H54 (cell line): Measurements from ENCODE around the gene HS1BP3.

Source experiments
- DNase-seq: peaks from one replicate; pipeline ENCODE4 v3.0.0; 2011; ENCODE audit warnings: low spot score, mixed read lengths; ENCODE audit not compliant: insufficient read length
- FAIRE-seq: peaks from 3 replicates; lab custom pipeline; 2011; peaks lifted over from hg19 to GRCh38; lab: Jason Lieb, UNC
- POLR2A ChIP-seq: IDR thresholded peaks from 2 replicates; pipeline ENCODE4 v1.6.1; 2011; ENCODE audit warnings: low read depth, mild to moderate bottlenecking, low read length

The HS1BP3 gene

GRCh38 chr2:20612925-20613916, 37.7 kb downstream of the HS1BP3 start:
- DNase-seq = no peak
- no peak for TF ChIP-seq POLR2A
- FAIRE-seq = no peak

GRCh38 chr2:20611844-20612356, 39.0 kb downstream of the HS1BP3 start:
- no peak for FAIRE-seq
- no peak for TF ChIP-seq POLR2A
- DNase-seq = no peak

- DNase-seq (no peak), FAIRE-seq (no peak)
These were observed 39.6 kb downstream of the HS1BP3 start for GRCh38 chr2:20611077-20611843.

GRCh38 chr2:20609995-20610357, 40.9 kb downstream of the HS1BP3 start:
- no peak for TF ChIP-seq POLR2A
- DNase-seq = no peak
- FAIRE-seq = no peak

More at GRCh38 chr2:20611077-20611843, 39.6 kb downstream of the HS1BP3 start:
- TF ChIP-seq POLR2A = no peak

DNA sequence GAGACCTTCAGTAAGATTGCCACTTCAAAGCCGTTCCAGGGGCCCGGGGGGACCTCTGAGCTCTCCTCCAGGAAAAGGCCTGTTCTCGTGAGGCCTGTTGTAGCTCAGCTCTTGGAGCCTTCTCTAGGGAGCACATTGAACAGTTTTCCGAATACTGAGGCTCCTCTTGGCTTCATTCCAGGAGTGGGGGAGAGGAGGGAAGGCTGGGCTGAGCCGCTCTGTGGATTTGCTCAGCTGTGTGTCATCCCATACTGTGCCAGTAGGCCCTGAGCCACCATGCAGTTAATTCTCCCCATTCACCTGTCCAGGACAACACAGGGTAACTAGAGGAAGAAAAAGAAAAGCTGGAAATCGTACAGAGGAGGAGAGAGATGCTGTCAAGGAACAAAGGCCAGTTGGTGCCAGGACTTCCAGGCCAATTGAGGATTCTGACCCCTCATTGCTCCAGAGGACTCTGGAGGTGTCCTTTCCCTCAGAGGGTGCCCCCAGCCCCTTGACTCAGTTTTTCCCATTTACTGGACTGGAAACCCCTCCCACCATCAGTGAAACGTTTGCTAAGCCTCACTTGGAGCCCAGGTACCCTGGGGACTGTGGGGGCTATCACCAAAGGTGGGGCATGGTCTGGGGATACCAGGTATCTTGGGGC, 41.4 kb downstream of the HS1BP3 start:
- DNase-seq = no peak
- no peak for FAIRE-seq
- no peak for TF ChIP-seq POLR2A

GRCh38 chr2:20608666-20609348, 42.1 kb downstream of the HS1BP3 start:
- FAIRE-seq = no peak
- TF ChIP-seq POLR2A = no peak
- DNase-seq = no peak

DNA sequence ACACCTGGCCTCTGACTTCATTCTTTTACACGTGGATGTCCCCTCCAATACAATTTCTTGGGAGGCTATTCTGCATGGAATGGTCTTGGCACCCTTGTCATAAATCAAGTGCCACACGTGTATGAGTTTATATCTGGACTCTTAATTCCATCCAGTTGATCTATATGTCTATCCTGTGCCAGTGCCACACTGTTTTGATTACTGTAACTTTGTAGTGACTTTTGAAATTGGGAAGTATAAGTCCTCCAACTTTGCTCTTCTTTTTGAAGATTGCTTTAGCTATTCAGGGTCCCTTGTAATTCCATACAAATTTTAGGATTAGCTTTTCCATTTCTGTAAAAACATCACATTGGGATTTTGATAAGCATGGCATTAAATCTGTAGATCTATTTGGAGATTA, 43.5 kb downstream of the HS1BP3 start:
- TF ChIP-seq POLR2A = no peak
- no peak for FAIRE-seq
- no peak for DNase-seq

GRCh38 chr2:20606198-20606597, 44.7 kb downstream of the HS1BP3 start:
- DNase-seq (no peak), FAIRE-seq (no peak)
- no peak for TF ChIP-seq POLR2A

GRCh38 chr2:20604951-20605381, 45.9 kb downstream of the HS1BP3 start:
- no peak for FAIRE-seq
- no peak for DNase-seq
- no peak for TF ChIP-seq POLR2A

- no peak for FAIRE-seq
These were observed 46.4 kb downstream of the HS1BP3 start for GRCh38 chr2:20604401-20604911.

DNA sequence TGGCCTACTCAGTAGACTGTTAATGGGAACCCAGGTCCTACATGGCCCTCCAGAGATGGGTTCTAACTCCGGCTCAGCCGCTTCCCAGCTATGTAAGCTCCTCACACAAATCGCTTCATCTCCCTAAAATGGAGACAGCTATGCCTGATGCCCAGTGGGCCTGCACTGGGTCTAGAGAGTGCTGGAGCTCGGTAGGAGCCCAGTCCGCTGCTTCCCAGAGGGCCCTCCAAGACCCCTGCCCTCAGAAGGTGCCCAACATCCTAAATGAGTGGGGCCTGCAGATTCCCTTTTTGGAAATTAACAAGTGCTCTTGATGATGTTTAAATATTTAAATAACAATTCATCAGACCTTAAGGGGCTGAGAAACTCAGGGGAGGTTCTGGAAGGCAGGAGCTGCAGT, 47.1 kb downstream of the HS1BP3 start:
- DNase-seq (no peak), FAIRE-seq (no peak)
- no peak for TF ChIP-seq POLR2A

More at GRCh38 chr2:20604401-20604911, 46.4 kb downstream of the HS1BP3 start:
- DNase-seq = no peak
- no peak for TF ChIP-seq POLR2A

DNA sequence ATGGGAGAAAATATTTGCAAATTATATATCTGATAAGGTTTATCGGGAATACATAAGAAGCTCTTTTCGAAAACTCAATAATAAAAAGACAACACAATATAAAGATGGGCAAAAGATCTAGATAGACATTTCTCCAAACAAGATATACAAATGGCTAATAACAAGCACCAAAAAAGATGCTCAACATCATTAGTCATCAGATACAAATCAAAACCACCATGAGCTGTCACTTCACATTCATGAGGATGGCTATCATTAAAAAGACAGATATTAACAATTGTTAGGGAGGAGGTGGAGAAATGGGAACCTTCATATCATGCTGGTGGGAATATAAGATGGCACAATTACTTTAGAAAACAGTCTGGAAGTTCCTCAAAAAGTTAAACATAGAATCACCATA, 48.1 kb downstream of the HS1BP3 start:
- DNase-seq (no peak), FAIRE-seq (no peak)
- TF ChIP-seq POLR2A = no peak
